ENCODE measurements around the gene PLEK.
A peak's percentile ranks its signal among the peaks of the same experiment; 100 is the strongest.

PLEK gene

GRCh38 chr2:68385907-68386287 is 20.8 kb downstream of the PLEK start:
- DNase-seq, result no peak

DNA sequence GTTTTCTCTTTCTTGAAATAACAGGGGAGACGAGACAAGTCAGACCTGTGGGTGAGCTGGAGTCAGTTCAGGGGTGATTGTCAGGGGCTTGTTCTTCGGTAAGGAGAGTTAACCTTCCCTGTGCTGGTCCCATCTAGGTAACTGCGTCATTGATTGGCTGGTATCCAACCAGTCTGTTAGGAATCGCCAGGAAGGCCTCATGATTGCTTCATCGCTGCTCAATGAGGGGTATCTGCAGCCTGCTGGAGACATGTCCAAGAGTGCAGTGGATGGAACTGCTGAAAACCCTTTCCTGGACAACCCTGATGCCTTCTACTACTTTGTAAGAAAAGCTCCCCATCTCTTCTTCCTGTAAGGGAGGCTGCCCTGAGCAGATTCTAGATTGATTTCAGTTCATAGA is 21.3 kb downstream of the PLEK start:
- peak in 1 of 3 donors; percentile 33 for DNase-seq

DNA sequence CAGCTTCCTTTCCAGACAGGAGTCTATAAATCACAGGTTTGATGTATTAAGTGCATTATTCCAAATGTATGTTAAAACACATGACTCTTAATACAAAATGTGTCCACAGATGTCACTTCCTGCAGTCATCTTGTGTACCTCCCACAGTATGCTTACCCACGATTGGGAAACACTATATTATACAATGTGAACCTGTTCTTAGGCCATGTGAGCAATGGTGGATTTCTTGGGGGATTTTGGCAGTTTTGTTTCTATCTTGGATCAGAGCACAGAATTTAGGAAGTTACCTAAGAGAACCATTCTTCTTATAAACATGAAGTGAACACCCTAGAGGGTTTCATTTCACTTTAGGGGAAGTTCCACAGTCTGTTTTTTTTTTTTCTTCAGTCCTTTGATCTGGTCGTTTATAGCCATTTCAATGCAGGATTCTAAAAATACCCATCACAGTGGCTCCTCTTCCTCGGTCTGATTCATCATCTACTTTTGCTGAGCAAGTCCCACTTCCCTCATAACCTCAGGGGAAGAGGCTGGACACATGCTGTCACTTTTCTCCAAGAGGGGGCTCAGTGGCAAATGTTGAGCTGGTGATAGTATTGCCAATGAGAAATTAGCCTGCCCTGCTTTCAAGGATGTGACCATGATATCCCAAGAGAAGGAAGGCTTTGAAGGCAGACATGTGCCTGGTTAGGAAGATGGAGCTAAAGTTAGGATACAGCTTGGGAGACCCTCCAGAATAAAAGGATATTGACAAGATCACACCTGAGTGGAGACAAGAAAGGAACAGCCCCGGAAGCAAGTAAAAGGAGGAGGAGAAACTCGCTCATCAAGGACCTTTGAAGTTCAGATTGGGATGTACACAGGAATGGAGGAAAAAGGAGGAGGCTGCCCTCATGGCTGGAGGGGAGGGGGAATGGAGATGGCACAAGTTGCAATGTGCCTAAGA is 22.6 kb downstream of the PLEK start:
- DNase-seq, result peak; percentile 88 to 99 (median 97)

DNA sequence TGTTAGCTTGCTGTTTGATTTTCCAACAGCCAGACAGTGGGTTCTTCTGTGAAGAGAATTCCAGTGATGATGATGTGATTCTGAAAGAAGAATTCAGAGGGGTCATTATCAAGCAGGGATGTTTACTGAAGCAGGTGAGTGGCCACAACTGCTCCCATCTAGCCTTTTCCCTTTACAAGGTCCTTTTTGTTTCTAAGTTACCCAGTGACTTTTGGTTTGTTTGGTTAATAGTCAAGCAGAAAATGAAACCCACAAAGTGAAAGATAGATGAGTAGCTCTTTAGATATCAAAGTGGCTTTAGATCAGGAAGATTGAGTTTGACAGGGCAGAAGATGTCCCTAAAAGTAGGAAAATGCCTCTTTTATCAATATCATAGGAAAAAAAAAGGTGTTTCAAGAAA is 23.3 kb downstream of the PLEK start:
- DNase-seq, result peak in 1 of 3 donors; percentile 11

GRCh38 chr2:68388772-68389171 is 23.7 kb downstream of the PLEK start:
- peak in 1 of 3 donors; percentile 39 for DNase-seq

- DNase-seq, result peak in 1 of 3 donors; percentile 7
These were observed 25.0 kb downstream of the PLEK start for GRCh38 chr2:68390114-68390513.

DNA sequence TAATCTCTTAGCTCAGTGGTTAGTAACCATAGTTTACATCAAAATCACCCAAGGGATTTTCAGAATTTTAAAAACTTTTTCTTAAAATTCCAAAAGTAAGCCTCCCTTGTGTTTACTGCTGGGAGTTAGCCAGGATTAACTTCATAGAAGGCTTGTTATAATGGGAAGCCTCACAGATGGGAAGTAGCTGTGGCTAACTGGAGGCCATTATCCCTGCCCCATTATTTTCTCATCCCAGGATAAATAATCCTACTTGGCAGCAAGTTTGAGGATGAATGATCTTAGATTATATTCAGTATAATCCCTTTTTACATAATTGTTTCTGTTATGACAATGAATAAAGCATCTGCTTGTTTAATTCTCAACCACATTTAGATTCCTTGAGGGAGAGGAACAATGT is 25.5 kb downstream of the PLEK start:
- peak in 1 of 3 donors; percentile 7 for DNase-seq

DNA sequence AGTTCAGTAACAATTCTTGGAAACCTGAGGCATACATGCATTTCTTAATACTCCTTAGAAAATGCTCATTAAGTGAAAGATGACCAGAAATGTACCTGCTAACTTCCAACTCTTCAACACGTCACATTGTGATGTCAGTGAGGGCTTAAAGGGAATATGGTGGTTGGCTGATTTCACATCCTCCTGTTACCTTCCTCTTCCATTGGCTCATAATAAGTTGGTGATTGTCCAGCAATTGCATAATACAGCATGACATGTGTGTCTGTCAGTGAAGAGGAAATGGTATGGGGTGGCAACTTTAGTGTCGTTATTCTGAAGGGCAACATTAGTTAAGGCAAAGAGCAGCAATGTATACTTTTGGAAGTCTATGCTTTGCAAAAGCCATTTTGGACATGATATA is 26.0 kb downstream of the PLEK start:
- DNase-seq, result peak; percentile 65 to 91 (median 86)

GRCh38 chr2:68391869-68392268 is 26.8 kb downstream of the PLEK start:
- peak in 2 of 3 donors; percentile 20 to 39 for DNase-seq

DNA sequence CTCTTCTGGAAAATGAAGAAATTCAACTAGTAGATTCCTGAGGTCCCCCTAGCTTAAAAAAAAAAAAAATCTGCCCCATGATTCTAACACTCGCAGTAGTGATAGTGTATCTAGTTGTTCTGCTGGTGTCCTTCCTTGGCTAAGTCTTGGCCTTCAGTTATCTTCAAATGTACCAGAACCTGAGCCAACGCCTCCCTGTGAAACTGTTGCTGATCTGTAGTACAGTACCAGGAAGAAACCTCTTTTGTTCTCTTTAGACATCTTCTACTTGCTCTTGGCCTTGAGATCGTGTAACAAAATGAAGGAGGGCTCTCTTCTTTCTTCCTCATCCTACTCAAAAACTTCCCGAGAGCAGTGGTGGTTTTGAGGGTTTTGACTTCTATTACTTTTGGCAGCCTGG is 31.0 kb downstream of the PLEK start:
- DNase-seq, result peak in 2 of 3 donors; percentile 2 to 22

DNA sequence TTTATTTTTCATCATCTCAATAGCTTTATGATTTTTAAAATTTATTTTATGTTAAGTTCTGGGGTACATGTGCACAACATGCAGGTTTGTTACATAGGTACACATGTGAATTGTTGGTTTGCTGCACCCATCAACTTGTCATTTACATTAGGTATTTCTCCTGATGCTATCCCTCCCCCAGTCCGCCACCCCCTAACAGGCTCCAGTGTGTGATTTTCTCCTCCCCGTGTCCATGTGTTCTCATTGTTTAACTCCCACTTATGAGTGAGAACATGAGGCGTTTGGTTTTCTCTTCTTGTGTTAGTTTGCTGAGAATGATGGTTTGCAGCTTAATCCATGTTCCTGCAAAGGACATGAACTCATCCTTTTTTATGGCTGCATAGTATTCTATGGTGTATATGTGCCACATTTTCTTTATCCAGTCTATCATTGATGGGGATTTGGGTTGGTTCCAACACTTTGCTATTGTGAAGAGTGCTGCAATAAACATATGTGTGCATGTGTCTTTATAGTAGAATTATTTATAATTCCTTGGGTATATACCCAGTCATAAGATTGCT is 32.7 kb downstream of the PLEK start:
- DNase-seq, result peak in 1 of 3 donors; percentile 38

DNA sequence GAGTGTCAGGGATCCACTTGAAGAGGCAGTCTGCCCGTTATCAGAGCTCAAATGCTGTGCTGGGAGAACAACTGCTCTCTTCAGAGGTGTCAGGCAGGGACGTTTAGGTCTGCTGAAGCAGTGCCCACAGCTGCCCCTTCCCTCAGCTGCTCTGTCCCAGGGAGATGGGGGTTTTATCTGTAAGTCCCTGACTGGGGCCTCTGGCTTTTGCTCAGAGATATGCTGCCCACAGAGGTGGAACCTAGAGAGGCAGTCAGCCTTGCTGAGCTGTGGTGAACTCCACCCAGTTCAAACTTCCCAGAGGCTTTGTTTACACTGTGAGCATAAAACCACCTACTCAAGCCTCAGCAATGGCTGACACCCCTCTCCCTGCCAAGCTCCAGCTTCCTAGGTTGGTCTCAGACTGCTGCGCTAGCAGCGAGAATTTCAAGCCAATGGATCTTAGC is 38.1 kb downstream of the PLEK start:
- peak; percentile 16 to 31 (median 22) for DNase-seq

- DNase-seq, result peak in 1 of 3 donors; percentile 19
These were observed 39.1 kb downstream of the PLEK start for GRCh38 chr2:68404164-68404563.

DNA sequence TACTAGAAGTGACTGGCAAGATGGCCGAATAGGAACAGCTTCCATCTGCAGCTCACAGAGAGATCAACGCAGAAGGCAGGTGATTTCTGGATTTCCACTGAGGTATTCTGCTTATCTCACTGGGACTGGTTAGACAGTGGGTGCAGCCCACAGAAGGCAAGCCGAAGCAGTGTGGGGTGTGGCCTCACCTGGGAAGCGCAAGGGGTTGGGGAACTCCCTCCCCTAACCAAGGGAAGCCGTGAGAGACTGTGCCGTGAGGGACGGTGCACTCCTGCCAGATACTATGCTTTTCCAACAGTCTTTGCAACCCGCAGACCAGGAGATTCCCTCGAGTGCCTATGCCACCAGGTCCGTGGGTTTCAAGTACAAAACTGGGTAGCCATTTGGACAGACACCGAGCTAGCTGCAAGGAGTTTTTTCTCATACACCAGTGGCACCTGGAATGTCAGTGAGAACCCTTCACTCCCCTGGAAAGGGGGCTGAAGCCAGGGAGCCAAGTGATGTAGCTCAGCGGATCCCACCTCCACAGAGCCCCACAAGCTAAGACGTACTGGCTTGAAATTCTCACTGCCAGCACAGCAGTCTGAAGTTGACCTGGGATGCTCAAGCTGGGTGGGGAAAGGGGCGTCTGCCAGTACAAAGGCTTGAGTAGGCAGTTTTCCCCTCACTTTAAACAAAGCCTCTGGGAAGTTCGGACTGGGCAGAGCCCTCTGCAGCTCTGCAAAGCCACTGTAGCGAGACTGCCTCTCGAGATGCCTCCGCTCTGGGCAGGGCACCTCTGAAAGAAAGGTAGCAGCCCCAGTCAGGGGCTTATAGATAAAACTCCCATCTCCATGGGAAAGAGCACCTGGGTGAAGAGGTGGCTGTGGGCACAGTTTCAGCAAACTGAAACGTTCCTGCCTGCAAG is 40.1 kb downstream of the PLEK start:
- DNase-seq, result peak in 1 of 3 donors; percentile 28

DNA sequence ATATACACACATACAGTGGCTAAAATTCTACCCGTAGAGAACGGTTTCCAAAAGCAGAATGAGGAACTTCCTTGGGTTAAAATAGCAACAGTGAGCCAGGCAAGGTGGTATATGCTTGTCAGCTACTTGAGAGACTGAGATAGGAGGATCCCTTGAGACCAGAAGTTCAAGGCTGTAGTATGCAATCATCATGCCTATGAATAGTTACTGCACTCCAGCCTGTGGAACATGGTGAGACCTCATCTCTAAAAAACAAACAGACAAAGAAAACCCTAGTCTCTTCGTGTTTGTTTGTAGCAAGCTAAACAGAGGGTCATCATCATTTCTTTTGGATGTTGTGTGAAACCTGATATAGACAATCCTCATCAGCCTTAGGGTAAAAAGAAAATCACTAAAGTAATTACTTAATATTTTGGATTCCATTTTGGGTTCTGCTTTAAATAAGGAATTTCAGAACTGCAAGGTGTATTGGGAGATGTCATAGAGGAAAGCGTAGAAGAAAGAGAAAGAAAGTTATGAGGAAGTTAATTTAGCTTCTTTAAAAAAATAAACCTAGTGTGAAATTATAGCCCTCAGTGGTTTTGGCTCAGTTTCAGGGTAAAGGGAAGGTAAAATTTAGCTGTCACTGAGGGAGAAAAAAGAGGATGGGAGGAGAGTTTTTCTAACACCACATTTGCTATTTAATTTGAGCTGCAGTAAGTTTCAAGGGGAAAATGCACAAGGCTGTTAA is 46.5 kb downstream of the PLEK start:
- DNase-seq, result no peak

DNA sequence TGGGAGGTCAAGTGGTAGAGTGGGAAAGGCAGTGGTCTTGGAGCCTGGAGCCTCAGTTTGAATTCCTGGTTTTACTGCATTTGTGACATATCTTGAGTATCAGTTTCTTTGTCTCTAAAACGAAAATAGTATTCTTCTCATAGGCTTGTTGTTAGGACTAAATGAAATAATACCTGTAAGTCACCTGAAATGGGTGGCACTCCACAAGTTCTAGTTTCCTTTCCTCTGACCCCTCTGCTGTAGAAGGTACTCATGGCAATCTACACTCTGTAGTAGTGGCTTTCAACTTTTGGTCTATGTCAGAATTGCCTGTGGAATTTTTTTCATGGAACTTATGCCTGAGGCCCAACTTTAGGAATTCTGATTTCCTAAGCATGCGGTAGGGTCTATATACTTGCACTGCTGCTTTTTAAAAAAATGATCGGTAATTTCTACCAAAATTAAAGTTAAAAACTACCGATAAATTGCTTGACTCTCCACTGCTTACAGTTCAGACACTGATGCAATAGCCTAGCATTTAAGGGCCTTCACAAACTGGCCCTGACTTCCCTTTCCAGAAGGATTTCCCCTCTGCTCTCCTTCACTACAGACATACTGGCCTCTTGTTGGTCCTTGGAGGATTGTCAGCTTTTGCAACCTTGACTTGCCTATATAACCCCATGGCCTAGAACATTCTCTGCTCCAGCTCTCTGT is 47.2 kb downstream of the PLEK start:
- DNase-seq, result peak; percentile 72 to 78 (median 77)

GRCh38 chr2:68413466-68413865 is 48.4 kb downstream of the PLEK start:
- DNase-seq, result no peak

GRCh38 chr2:68414452-68414851 is 49.4 kb downstream of the PLEK start:
- no peak for DNase-seq

DNA sequence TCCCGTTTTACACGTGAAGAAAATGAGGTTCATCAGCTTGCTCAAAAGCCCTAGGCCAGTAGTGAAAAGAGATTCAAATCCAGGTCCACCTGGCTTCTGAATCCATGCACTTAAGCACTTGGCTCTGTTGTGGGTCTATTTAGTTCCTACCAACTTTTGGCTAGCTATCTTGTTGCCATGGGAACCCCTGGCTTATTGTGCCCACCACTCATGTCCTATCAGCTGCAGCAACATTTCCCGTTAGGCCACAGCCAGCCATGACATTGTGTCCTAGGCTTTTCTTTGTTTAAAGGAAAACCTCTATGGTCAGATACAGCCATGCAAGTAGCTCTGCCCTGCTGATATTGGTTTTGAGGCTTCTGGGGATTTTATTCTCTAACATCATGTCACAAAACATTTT is 49.8 kb downstream of the PLEK start:
- no peak for DNase-seq

- DNase-seq, result no peak
These were observed 50.4 kb downstream of the PLEK start for GRCh38 chr2:68415521-68415920.

DNA sequence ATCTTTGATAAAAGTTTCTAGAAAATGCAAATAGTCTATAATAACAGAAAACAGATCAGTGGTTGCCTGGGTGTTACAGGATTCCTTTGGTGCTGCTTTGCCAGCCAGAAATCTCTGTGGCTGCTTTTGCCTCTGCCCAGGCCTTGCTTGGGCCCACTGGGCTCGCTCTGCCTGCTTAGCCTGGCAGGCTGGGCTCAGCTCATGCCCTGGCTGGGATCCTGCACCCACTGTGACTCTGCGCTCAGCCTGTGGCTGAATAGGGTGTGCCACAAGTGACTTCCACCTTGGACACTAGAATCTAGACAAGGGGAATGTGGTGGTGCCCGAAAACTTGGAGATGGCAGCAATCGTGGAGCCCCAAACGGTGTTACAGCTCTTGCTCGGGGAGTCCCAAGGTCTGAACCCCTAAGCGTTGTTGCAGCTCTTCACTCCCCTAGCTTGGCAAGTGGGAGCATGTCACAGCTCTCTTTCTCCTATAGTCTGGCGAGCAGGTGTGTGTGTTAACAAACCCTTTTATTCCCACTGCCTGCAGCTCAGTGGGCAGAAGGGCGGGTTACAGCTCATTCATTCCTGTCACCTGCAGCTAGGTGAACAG is 51.1 kb downstream of the PLEK start:
- DNase-seq, result no peak

Measured in suppressor macrophage treated with lipopolysaccharide for 1 hour (primary cell).